ENCODE data around the gene PHLPP1. TPM values are rescaled to one million over a fixed set of nuclear protein-coding genes. Genes with fewer than 3 reads are reported as not detected.

Gene PHLPP1
- total RNA-seq, 2 experiments from 2014 or later, result 6.8 to 7.1 TPM

DNA sequence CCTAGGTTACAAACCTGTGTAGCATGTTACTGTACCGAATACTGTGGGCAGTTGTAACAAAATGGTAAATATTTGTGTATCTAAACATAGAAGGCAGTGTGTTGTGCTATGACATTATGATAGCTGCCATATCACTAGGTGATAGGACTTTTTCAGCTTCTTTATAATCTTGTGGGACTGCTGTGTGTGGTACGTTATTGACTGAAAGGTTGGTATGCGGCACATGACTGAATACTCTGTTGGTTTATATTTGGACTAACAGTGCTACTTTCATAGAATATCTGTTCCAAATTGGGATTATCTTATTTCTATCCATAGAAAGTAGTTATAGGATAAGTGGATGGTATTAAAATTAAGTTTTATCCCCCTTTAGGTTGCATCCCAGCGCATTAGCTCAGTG lies 144.7 kb downstream of the PHLPP1 start:
- no peaks in the 10 kb centered on the region for H3K4me1 ChIP-seq (ENCODE audit: insufficient read depth, low read length)
- ChIA-PET POLR2A (no interaction called here), CTCF (no interaction called here)
- H3K9me3 ChIP-seq (ENCODE audit: control insufficient read depth in 1 of 2, insufficient read depth in 1 of 2, low read length in 2 of 2), result no peaks in the 10 kb centered on the region
- H3K27ac ChIP-seq (ENCODE audit: low read depth in 1 of 2, low read length in 2 of 2), result no peak overlapping the region
- H3K36me3 Mint-ChIP-seq (ENCODE audit: low read depth), result peaks cover 3% of the 10 kb centered on the region
- H3K36me3 ChIP-seq (ENCODE audit: insufficient read depth, low read length), result no peaks in the 10 kb centered on the region
- intact Hi-C loops (cut with DNase I, micrococcal nuclease), result loop anchor here (10.0 kb wide), 2 partner anchors 55 to 145 kb away; partner anchors contain the start of gene PHLPP1 (in 1 of the 2)
- H3K27me3 Mint-ChIP-seq, result no peaks in the 10 kb centered on the region
- H3K4me3 Mint-ChIP-seq, result no peak overlapping the region
- H3K4me1 Mint-ChIP-seq (ENCODE audit: low read depth), result no peaks in the 10 kb centered on the region
- H3K27ac Mint-ChIP-seq, result no peak overlapping the region
- ATAC-seq (ENCODE audit: poor library complexity), result no peak
- H3K9me3 Mint-ChIP-seq, result no peaks in the 10 kb centered on the region
- TF ChIP-seq, protein P1, sequence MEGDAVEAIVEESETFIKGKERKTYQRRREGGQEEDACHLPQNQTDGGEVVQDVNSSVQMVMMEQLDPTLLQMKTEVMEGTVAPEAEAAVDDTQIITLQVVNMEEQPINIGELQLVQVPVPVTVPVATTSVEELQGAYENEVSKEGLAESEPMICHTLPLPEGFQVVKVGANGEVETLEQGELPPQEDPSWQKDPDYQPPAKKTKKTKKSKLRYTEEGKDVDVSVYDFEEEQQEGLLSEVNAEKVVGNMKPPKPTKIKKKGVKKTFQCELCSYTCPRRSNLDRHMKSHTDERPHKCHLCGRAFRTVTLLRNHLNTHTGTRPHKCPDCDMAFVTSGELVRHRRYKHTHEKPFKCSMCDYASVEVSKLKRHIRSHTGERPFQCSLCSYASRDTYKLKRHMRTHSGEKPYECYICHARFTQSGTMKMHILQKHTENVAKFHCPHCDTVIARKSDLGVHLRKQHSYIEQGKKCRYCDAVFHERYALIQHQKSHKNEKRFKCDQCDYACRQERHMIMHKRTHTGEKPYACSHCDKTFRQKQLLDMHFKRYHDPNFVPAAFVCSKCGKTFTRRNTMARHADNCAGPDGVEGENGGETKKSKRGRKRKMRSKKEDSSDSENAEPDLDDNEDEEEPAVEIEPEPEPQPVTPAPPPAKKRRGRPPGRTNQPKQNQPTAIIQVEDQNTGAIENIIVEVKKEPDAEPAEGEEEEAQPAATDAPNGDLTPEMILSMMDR (IDR thresholded peaks at IDR 0.05), result no peak
- no peak for DNase-seq
- no peaks in the 10 kb centered on the region for H3K27me3 ChIP-seq (ENCODE audit: control insufficient read depth in 1 of 2, insufficient read depth in 2 of 2, low read length in 2 of 2)
- no peak overlapping the region for H3K4me3 ChIP-seq (ENCODE audit: low read length)

GRCh38 chr18:62862466-62862865 lies 147.1 kb downstream of the PHLPP1 start:
- Histone ChIP-seq H3K9me3 (ENCODE audit: control insufficient read depth in 1 of 2, insufficient read depth in 1 of 2, low read length in 2 of 2) (no peaks in the 10 kb centered on the region), H3K4me1 (ENCODE audit: insufficient read depth, low read length) (no peaks in the 10 kb centered on the region), H3K36me3 (ENCODE audit: insufficient read depth, low read length) (no peaks in the 10 kb centered on the region), H3K27me3 (ENCODE audit: control insufficient read depth in 1 of 2, insufficient read depth in 2 of 2, low read length in 2 of 2) (no peaks in the 10 kb centered on the region), H3K27ac (ENCODE audit: low read depth in 1 of 2, low read length in 2 of 2) (no peak overlapping the region), H3K4me3 (ENCODE audit: low read length) (no peak overlapping the region)
- Mint-ChIP-seq H3K4me1 (ENCODE audit: low read depth) (no peaks in the 10 kb centered on the region), H3K27me3 (no peaks in the 10 kb centered on the region), H3K4me3 (no peak overlapping the region), H3K9me3 (no peaks in the 10 kb centered on the region), H3K27ac (no peak overlapping the region), H3K36me3 (ENCODE audit: low read depth) (peaks cover 3% of the 10 kb centered on the region)
- ChIA-PET CTCF (no interaction called here), POLR2A (no interaction called here)
- intact Hi-C loops (cut with DNase I, micrococcal nuclease), result loop anchor here (10.0 kb wide), 2 partner anchors 58 to 148 kb away; partner anchors contain the start of gene PHLPP1 (in 1 of the 2)
- DNase-seq (no peak), ATAC-seq (ENCODE audit: poor library complexity) (no peak)
- TF ChIP-seq, protein P1 (IDR thresholded peaks at IDR 0.05), result no peak

- H3K4me3 ChIP-seq (ENCODE audit: low read length), result no peak overlapping the region
- no peak for DNase-seq
- H3K4me3 Mint-ChIP-seq, result no peak overlapping the region
- no peaks in the 10 kb centered on the region for H3K27me3 ChIP-seq (ENCODE audit: control insufficient read depth in 1 of 2, insufficient read depth in 2 of 2, low read length in 2 of 2)
- no peaks in the 10 kb centered on the region for H3K36me3 ChIP-seq (ENCODE audit: insufficient read depth, low read length)
- no peaks in the 10 kb centered on the region for H3K9me3 ChIP-seq (ENCODE audit: control insufficient read depth in 1 of 2, insufficient read depth in 1 of 2, low read length in 2 of 2)
- intact Hi-C loops (cut with DNase I, micrococcal nuclease), result loop anchor here (10.0 kb wide), 2 partner anchors 59 to 149 kb away; partner anchors contain the start of gene PHLPP1 (in 1 of the 2)
- no peaks in the 10 kb centered on the region for H3K4me1 ChIP-seq (ENCODE audit: insufficient read depth, low read length)
- no peaks in the 10 kb centered on the region for H3K27me3 Mint-ChIP-seq
- POLR2A ChIA-PET, result no interaction called here
- H3K36me3 Mint-ChIP-seq (ENCODE audit: low read depth), result peaks cover 3% of the 10 kb centered on the region
- H3K4me1 Mint-ChIP-seq (ENCODE audit: low read depth), result no peaks in the 10 kb centered on the region
- H3K9me3 Mint-ChIP-seq, result no peaks in the 10 kb centered on the region
- TF ChIP-seq, protein P1 (IDR thresholded peaks at IDR 0.05), result no peak
- H3K27ac ChIP-seq (ENCODE audit: low read depth in 1 of 2, low read length in 2 of 2), result no peak overlapping the region
- ATAC-seq (ENCODE audit: poor library complexity), result no peak
- CTCF ChIA-PET, result no interaction called here
- no peak overlapping the region for H3K27ac Mint-ChIP-seq
These were observed 148.2 kb downstream of the PHLPP1 start for GRCh38 chr18:62863579-62864001.
